Astrocyte of the cerebellum (primary cell): ENCODE measurements around the gene ABHD2.
"Not testable (repeated sequence)": the region's sequence is repeated elsewhere in the genome, so short reads cannot be mapped to it uniquely, and the experiment has no call there.

ENCODE experiments used
- DNase-seq: peaks from one replicate; pipeline ENCODE4 v3.0.0-alpha.2; 2011; ENCODE audit warnings: low read depth
- H3K4me3 ChIP-seq: 2 replicates; pipeline ENCODE4 v1.5.1; 2011; ENCODE audit warnings: mild to moderate bottlenecking, low read depth, low read length, moderate library complexity
- in situ Hi-C: cut with HindIII; loops from 2 replicates; pipeline ENCODE4 v1.10.0; 2017; ENCODE audit warnings: low sequenced_read_pairs
- TF ChIP-seq, protein P1 (sequence below): IDR thresholded peaks from 2 replicates; pipeline ENCODE4 v1.5.1; 2012; ENCODE audit warnings: low read length, low read depth, moderate library complexity, mild to moderate bottlenecking; ENCODE audit errors: missing control alignments

Gene ABHD2

GRCh38 chr15:89087830-89088604 is at the start of gene ABHD2:
Gene ABHD2, plus strand, starts transcription at chr15:89088456. Its CDS starts 27,872 bp downstream, at chr15:89116328.
- DNase-seq: peak; percentile 100
- H3K4me3 ChIP-seq: peak within 1 kb of the TSS; percentile 93
- TF ChIP-seq, protein P1, sequence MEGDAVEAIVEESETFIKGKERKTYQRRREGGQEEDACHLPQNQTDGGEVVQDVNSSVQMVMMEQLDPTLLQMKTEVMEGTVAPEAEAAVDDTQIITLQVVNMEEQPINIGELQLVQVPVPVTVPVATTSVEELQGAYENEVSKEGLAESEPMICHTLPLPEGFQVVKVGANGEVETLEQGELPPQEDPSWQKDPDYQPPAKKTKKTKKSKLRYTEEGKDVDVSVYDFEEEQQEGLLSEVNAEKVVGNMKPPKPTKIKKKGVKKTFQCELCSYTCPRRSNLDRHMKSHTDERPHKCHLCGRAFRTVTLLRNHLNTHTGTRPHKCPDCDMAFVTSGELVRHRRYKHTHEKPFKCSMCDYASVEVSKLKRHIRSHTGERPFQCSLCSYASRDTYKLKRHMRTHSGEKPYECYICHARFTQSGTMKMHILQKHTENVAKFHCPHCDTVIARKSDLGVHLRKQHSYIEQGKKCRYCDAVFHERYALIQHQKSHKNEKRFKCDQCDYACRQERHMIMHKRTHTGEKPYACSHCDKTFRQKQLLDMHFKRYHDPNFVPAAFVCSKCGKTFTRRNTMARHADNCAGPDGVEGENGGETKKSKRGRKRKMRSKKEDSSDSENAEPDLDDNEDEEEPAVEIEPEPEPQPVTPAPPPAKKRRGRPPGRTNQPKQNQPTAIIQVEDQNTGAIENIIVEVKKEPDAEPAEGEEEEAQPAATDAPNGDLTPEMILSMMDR: no peak
- in situ Hi-C loops: no loop called here

DNA sequence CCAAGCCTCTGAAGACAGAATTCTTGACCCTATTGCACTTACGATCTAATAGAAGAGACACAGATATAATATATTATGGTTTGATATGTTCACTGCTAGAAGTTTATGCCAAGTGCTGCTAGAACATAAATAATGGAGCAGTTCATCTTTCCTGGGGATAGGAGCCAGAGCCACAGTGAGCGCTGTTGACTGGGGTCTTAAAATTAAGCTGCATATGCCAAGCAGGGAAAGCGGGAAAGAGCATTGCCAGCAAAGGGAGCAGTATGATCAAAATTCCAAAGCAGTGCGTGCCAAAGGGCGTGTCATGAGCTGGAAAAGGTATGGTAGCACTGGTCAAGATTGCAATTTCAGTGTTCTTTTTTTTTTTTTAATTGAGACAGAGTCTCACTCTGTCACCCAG is 49.1 kb upstream of the ABHD2 start:
- in situ Hi-C loops: no loop called here
- no peak for DNase-seq
- H3K4me3 ChIP-seq: no peak overlapping the region
- TF ChIP-seq, protein P1: no peak

GRCh38 chr15:89041507-89041906 is 46.7 kb upstream of the ABHD2 start:
- in situ Hi-C loops: no loop called here
- H3K4me3 ChIP-seq: no peak overlapping the region
- TF ChIP-seq, protein P1: no peak
- no peak for DNase-seq

GRCh38 chr15:89042387-89042786 is 45.9 kb upstream of the ABHD2 start:
- in situ Hi-C loops: no loop called here
- DNase-seq: no peak
- H3K4me3 ChIP-seq: no peak overlapping the region
- TF ChIP-seq, protein P1: no peak

DNA sequence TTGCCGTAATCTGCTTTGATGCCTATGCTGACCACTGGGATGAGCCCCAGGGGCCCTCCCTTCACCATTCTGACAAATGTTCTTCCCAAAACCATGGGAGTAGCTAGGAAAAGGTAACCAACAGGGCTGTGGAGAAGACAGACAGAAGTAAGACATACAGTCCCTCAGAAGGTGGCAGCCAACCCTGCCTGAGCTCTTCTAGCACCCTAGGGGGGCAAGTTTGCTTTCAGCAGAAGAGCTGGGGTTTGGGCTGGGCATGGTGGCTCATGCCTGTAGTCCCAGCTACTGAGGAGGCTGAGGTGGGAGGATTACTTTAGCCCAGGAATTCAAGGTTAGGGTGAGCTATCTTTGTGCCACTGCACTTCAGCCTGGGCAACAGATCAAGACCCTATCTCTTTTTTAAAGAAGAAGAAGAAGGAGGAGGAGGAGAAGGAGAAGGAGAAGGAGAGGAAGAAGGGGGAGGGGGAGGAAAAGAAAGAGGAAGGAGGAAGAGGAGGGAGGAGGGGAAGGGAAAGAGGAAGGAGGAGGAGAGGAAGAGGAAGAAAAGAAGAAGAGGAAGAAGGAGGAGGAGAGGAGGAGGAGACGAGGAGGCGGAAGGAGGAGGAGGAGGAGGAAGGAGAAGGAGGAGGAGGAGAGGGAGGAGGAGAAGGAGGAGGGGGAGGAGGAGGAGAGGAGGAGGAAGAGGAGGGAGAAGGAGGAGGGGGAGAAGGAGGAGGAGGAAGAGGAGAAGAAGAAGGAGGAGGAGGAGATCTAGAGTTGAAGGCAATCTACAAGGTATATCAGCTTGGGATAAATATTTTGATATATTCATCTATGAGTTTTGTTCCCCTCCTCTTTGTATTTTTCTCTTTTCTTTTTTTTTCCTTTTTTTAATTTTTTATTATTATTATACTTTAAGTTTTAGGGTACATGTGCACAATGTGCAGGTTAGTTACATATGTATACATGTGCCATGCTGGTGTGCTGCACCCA is 44.9 kb upstream of the ABHD2 start:
- DNase-seq: no peak
- TF ChIP-seq, protein P1: no peak
- in situ Hi-C loops: no loop called here
- no peak overlapping the region for H3K4me3 ChIP-seq

- in situ Hi-C loops, H3K4me3 ChIP-seq, DNase-seq: not testable (repeated sequence)
These were observed 39.1 kb upstream of the ABHD2 start for GRCh38 chr15:89049016-89049666.
